IMR-90 (cell line): Measurements from ENCODE around the gene PRR12. TPM values are rescaled to one million over a fixed set of nuclear protein-coding genes. Genes with fewer than 3 reads are reported as not detected.

Experiments used
- ATAC-seq: fragments of 200-7000 bp; cut with Tn5 transposase; 2 replicates; pipeline ENCODE4 v1.9.1; 2020; ENCODE audit warnings: low read depth, mild to moderate bottlenecking, moderate library complexity
- BruUV-seq: library from RNA; stranded (reverse); fragments of 400-500 nt; replicated peaks from 2 replicates; lab custom pipeline; 2021; lab: Mats Ljungman, UMichigan
- CTCF ChIA-PET: fragments of 300-600 bp; formaldehyde crosslinking; extraction: SDS; loops from one replicate; lab custom pipeline; 2021; ENCODE audit warnings: antibody characterized with exemption; lab: Yijun Ruan, JAX
- POLR2A ChIA-PET: fragments of 300-600 bp; sonication (Branson Sonifier 250); formaldehyde crosslinking; loops from one replicate; lab custom pipeline; 2022; ENCODE audit warnings: antibody characterized with exemption; ENCODE audit not compliant: unreplicated experiment; lab: Charles Lee
- DNase-seq: peaks from one replicate; pipeline ENCODE4 v3.0.0; 2013
- H2AFZ ChIP-seq: replicated peaks from 2 replicates; pipeline ENCODE3; 2013; ENCODE audit warnings: low read length, mild to moderate bottlenecking; ENCODE audit not compliant: poor library complexity
- H2AK5ac ChIP-seq: 2 replicates; pipeline ENCODE4 v1.6.1; 2013; ENCODE audit warnings: low read depth, low read length, inconsistent platforms
- H2AK9ac ChIP-seq: replicated peaks from 2 replicates; pipeline ENCODE3; 2013; ENCODE audit warnings: mild to moderate bottlenecking, low read depth, low read length, moderate library complexity; ENCODE audit not compliant: poor library complexity
- H2BK120ac ChIP-seq: 2 replicates; pipeline ENCODE4 v1.6.1; 2013; ENCODE audit warnings: low read depth, low read length, inconsistent platforms
- H2BK15ac ChIP-seq: 3 replicates; pipeline ENCODE4 v1.6.1; 2013; ENCODE audit warnings: low read depth, low read length, inconsistent platforms
- H2BK20ac ChIP-seq: 2 replicates; pipeline ENCODE4 v1.6.1; 2013; ENCODE audit warnings: low read depth, mild to moderate bottlenecking, inconsistent platforms, low read length, moderate library complexity
- H2BK5ac ChIP-seq: 2 replicates; pipeline ENCODE4 v1.6.1; 2013; ENCODE audit warnings: mild to moderate bottlenecking, low read depth, low read length, inconsistent platforms; ENCODE audit not compliant: poor library complexity, severe bottlenecking
- H3K14ac ChIP-seq: replicated peaks from 2 replicates; pipeline ENCODE4 v1.6.1; 2013; ENCODE audit warnings: low read depth, low read length, inconsistent platforms
- H3K18ac ChIP-seq: 2 replicates; pipeline ENCODE4 v1.6.1; 2013; ENCODE audit warnings: low read depth, low read length, control low read depth
- H3K23ac ChIP-seq: 2 replicates; pipeline ENCODE4 v1.6.1; 2013; ENCODE audit warnings: low read depth, low read length, inconsistent platforms
- H3K27ac ChIP-seq: 2 replicates; pipeline ENCODE4 v1.5.1; 2013; ENCODE audit warnings: mild to moderate bottlenecking, control low read depth, low read length; ENCODE audit not compliant: insufficient read depth
- H3K27me3 ChIP-seq: 2 replicates; pipeline ENCODE4 v1.6.1; 2013; ENCODE audit warnings: low read length; ENCODE audit not compliant: control insufficient read depth, insufficient read depth
- H3K36me3 ChIP-seq: 2 replicates; pipeline ENCODE4 v1.6.1; 2013; ENCODE audit warnings: low read length, mixed read lengths; ENCODE audit not compliant: control insufficient read depth, insufficient read depth
- H3K4ac ChIP-seq: 2 replicates; pipeline ENCODE4 v1.6.1; 2013; ENCODE audit warnings: low read depth, low read length, inconsistent platforms
- H3K4me1 ChIP-seq: 2 replicates; pipeline ENCODE4 v1.6.1; 2013; ENCODE audit warnings: low read length, mixed read lengths; ENCODE audit not compliant: control insufficient read depth, insufficient read depth
- H3K4me2 ChIP-seq: 2 replicates; pipeline ENCODE4 v1.6.1; 2013; ENCODE audit warnings: low read depth, mild to moderate bottlenecking, control low read depth, low read length, moderate library complexity
- H3K4me3 ChIP-seq: 2 replicates; pipeline ENCODE4 v1.5.1; 2013; ENCODE audit warnings: low read depth, mild to moderate bottlenecking, control low read depth, low read length, moderate library complexity; ENCODE audit not compliant: insufficient read depth
- H3K56ac ChIP-seq: 2 replicates; pipeline ENCODE4 v1.6.1; 2013; ENCODE audit warnings: low read length, inconsistent platforms; ENCODE audit not compliant: insufficient read depth; ENCODE audit errors: extremely low read depth
- H3K79me1 ChIP-seq, 2 experiments: 2 replicates each; pipeline ENCODE4 v1.6.1; 2013; ENCODE audit warnings: low read length in 2 of 2, inconsistent platforms in 1 of 2, low read depth in 1 of 2
- H3K9ac ChIP-seq: 2 replicates; pipeline ENCODE4 v1.6.1; 2013; ENCODE audit warnings: low read depth, low read length, control low read depth
- H3K9me1 ChIP-seq: 2 replicates; pipeline ENCODE4 v1.6.1; 2013; ENCODE audit warnings: low read length, inconsistent platforms; ENCODE audit not compliant: insufficient read depth
- H3K9me3 ChIP-seq: 2 replicates; pipeline ENCODE4 v1.6.1; 2013; ENCODE audit warnings: low read length; ENCODE audit not compliant: control insufficient read depth, insufficient read depth
- H4K20me1 ChIP-seq: 2 replicates; pipeline ENCODE4 v1.6.1; 2013; ENCODE audit warnings: low read length, inconsistent platforms; ENCODE audit not compliant: insufficient read depth
- H4K5ac ChIP-seq: 2 replicates; pipeline ENCODE4 v1.6.1; 2013; ENCODE audit warnings: mild to moderate bottlenecking, low read depth, low read length, control low read depth
- H4K8ac ChIP-seq, 2 experiments: 2 replicates each; pipeline ENCODE4 v1.6.1; 2013; ENCODE audit warnings: low read depth in 2 of 2, low read length in 2 of 2, control low read depth in 1 of 2, inconsistent platforms in 1 of 2
- H4K91ac ChIP-seq: 2 replicates; pipeline ENCODE4 v1.6.1; 2013; ENCODE audit warnings: low read depth, low read length, inconsistent platforms; ENCODE audit not compliant: insufficient read depth
- BHLHE40 ChIP-seq: fragments of 150-350 bp; IDR thresholded peaks from 2 replicates; pipeline ENCODE4 v1.6.1; 2016; ENCODE audit warnings: mild to moderate bottlenecking, low read depth, low read length
- CEBPB ChIP-seq: IDR thresholded peaks from 2 replicates; pipeline ENCODE4 v1.6.1; 2012; ENCODE audit warnings: low read depth, low read length, improper control_type of control experiment
- CHD1 ChIP-seq: IDR thresholded peaks from 2 replicates; pipeline ENCODE4 v1.6.1; 2012; ENCODE audit warnings: low read depth, low read length, improper control_type of control experiment
- FOS ChIP-seq: fragments of 150-350 bp; IDR thresholded peaks from 2 replicates; pipeline ENCODE4 v1.6.1; 2016; ENCODE audit warnings: low read depth, low read length
- MAFK ChIP-seq: IDR thresholded peaks from 2 replicates; pipeline ENCODE4 v1.6.1; 2012; ENCODE audit warnings: low read depth, low read length, improper control_type of control experiment
- MAZ ChIP-seq: IDR thresholded peaks from 2 replicates; pipeline ENCODE4 v1.6.1; 2012; ENCODE audit warnings: low read depth, mild to moderate bottlenecking, low read length, improper control_type of control experiment, moderate library complexity, borderline replicate concordance
- NFE2L2 ChIP-seq: fragments of 150-350 bp; IDR thresholded peaks from 2 replicates; pipeline ENCODE4 v1.6.1; 2016; ENCODE audit warnings: low read depth, mild to moderate bottlenecking, low read length
- POLR2A ChIP-seq: IDR thresholded peaks from 2 replicates; pipeline ENCODE4 v1.6.1; 2012; ENCODE audit warnings: mild to moderate bottlenecking, low read depth, low read length
- RAD21 ChIP-seq: IDR thresholded peaks from 2 replicates; pipeline ENCODE4 v1.6.1; 2012; ENCODE audit warnings: low read length, improper control_type of control experiment
- RCOR1 ChIP-seq: IDR thresholded peaks from 2 replicates; pipeline ENCODE4 v1.6.1; 2012; ENCODE audit warnings: mild to moderate bottlenecking, low read length, improper control_type of control experiment; ENCODE audit not compliant: insufficient replicate concordance
- RFX5 ChIP-seq: IDR thresholded peaks from 2 replicates; pipeline ENCODE4 v1.8.0; 2012; ENCODE audit warnings: low read depth, mild to moderate bottlenecking, low read length, moderate library complexity
- WGBS, 2 experiments: methylation state at CpG; one replicate each; pipeline versions ENCODE4 v1.1.5 to v1.1.7; 2013; ENCODE audit warnings: missing lambda C conversion rate in 2 of 2; ENCODE audit not compliant: insufficient read length in 1 of 2; ENCODE audit errors: extremely low coverage in 2 of 2; 5-methylcytosine and 5-hydroxymethylcytosine counted together
- dilution Hi-C: fragments of 300-500 bp; cut with HindIII; formaldehyde crosslinking; loops from one replicate; pipeline ENCODE4 v1.14.3; 2018; ENCODE audit warnings: low sequenced_read_pairs; ENCODE audit not compliant: unreplicated experiment
- in situ Hi-C: fragments of 300-500 bp; cut with MboI; formaldehyde crosslinking; loops from 3 replicates; pipeline ENCODE4 v1.14.3; 2019; ENCODE audit warnings: low sequenced_read_pairs, inconsistent platforms, mixed read lengths
- intact Hi-C: fragments of 100-400 bp; cut with micrococcal nuclease; formaldehyde crosslinking; loops from 2 replicates; pipeline ENCODE4 v1.10.0; 2022
- polyA plus RNA-seq, 3 experiments: library from polyadenylated mRNA; depleted of rRNA; stranded (reverse); fragments of >200 nt; gene quantifications; 2 replicates each; pipeline ENCODE4 v1.2.3, GENCODE V29; 2012; ENCODE audit warnings: low replicate concordance in 1 of 3
- total RNA-seq: library from RNA; depleted of rRNA; stranded (reverse); fragments of >200 nt; gene quantifications from 2 replicates; pipeline ENCODE4 v1.2.3, GENCODE V29; 2012
- TF ChIP-seq, protein P1 (sequence below): conservative IDR thresholded peaks from 2 replicates; pipeline ENCODE4 v1.5.1; 2012; ENCODE audit warnings: mild to moderate bottlenecking, low read depth, low read length, improper control_type of control experiment
- TF ChIP-seq, protein P2 (sequence below): fragments of 150-350 bp; IDR thresholded peaks from 2 replicates; pipeline ENCODE4 v1.6.1; 2017; ENCODE audit warnings: mild to moderate bottlenecking, antibody characterized with exemption, low read length, low read depth

Gene PRR12
- total and polyA plus RNA-seq, 2 of the 4 experiments (the other 2 are of a cell fraction), result 0.36 to 4.1 TPM

DNA sequence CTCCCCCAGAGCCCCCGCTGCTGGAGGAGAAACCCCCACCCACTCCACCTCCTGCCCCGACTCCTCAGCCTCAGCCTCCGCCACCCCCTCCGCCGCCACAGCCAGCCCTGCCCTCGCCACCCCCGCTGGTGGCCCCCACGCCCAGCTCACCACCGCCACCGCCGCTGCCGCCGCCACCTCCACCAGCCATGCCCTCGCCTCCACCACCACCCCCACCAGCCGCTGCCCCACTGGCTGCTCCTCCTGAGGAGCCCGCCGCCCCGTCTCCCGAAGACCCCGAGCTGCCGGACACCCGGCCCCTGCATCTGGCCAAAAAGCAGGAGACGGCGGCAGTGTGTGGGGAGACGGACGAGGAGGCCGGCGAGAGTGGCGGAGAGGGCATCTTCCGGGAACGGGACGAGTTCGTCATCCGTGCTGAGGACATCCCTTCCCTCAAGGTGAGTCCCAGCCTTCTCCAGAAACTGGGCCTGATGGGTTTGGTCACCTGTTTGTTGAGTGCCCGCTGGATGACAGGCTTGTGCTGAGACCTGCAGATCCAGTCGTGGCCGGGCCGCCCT, 10.6 kb downstream of the PRR12 start:
- Histone ChIP-seq H2BK20ac (no peak overlapping the region), H3K79me1 (peaks cover 25 to 57% of the 10 kb centered on the region in 2 experiments), H4K91ac (no peak overlapping the region), H3K4me2 (no peak overlapping the region), H3K27ac (no peak overlapping the region), H3K9me3 (no peaks in the 10 kb centered on the region), H3K4ac (no peak overlapping the region), H4K20me1 (peaks cover 37% of the 10 kb centered on the region), H3K27me3 (no peaks in the 10 kb centered on the region), H2BK5ac (no peak overlapping the region), H3K18ac (no peak overlapping the region), H3K4me3 (no peak overlapping the region), H3K4me1 (no peaks in the 10 kb centered on the region), H2BK15ac (no peak overlapping the region), H2AK5ac (no peak overlapping the region), H3K9ac (no peak overlapping the region), H3K56ac (no peak overlapping the region), H2AFZ (no peak overlapping the region), H3K9me1 (peaks cover 3% of the 10 kb centered on the region), H2AK9ac (no peak overlapping the region), H4K8ac (no peak overlapping the region), H4K5ac (no peak overlapping the region), H3K36me3 (peaks cover 76% of the 10 kb centered on the region), H2BK120ac (no peak overlapping the region), H3K23ac (no peak overlapping the region), H3K14ac (no peak overlapping the region)
- intact Hi-C loops (no loop called here), dilution Hi-C loops (no loop called here), in situ Hi-C loops (no loop called here)
- no peak for TF ChIP-seq BHLHE40
- TF ChIP-seq MAFK, result no peak
- no peak for TF ChIP-seq MAZ
- TF ChIP-seq CEBPB, result no peak
- TF ChIP-seq, protein P1, sequence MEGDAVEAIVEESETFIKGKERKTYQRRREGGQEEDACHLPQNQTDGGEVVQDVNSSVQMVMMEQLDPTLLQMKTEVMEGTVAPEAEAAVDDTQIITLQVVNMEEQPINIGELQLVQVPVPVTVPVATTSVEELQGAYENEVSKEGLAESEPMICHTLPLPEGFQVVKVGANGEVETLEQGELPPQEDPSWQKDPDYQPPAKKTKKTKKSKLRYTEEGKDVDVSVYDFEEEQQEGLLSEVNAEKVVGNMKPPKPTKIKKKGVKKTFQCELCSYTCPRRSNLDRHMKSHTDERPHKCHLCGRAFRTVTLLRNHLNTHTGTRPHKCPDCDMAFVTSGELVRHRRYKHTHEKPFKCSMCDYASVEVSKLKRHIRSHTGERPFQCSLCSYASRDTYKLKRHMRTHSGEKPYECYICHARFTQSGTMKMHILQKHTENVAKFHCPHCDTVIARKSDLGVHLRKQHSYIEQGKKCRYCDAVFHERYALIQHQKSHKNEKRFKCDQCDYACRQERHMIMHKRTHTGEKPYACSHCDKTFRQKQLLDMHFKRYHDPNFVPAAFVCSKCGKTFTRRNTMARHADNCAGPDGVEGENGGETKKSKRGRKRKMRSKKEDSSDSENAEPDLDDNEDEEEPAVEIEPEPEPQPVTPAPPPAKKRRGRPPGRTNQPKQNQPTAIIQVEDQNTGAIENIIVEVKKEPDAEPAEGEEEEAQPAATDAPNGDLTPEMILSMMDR, result no peak
- no peak for TF ChIP-seq RCOR1
- TF ChIP-seq RFX5, result no peak
- TF ChIP-seq CHD1, result no peak
- no peak for TF ChIP-seq POLR2A
- TF ChIP-seq RAD21, result no peak
- TF ChIP-seq FOS, result no peak
- TF ChIP-seq NFE2L2, result no peak
- TF ChIP-seq, protein P2, sequence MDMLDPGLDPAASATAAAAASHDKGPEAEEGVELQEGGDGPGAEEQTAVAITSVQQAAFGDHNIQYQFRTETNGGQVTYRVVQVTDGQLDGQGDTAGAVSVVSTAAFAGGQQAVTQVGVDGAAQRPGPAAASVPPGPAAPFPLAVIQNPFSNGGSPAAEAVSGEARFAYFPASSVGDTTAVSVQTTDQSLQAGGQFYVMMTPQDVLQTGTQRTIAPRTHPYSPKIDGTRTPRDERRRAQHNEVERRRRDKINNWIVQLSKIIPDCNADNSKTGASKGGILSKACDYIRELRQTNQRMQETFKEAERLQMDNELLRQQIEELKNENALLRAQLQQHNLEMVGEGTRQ, result no peak
- 100% methylated on average over 9 of the region's 38 CpGs; no CpG with 5 or more reads in 1 of the 2 experiments for WGBS, 2 experiments
- BruUV-seq, result no TSS peak
- DNase-seq, result no peak
- ChIA-PET CTCF (no interaction called here), POLR2A (interaction anchor here (1.0 kb wide), 1 partner anchor 11 kb away, joined by 3 read pairs; the partner anchor contains the start of gene PRR12)
- no peak for ATAC-seq
